ENCODE results near the gene SELENOP. TPM values are rescaled to one million over a fixed set of nuclear protein-coding genes. Genes with fewer than 3 reads are reported as not detected.
"Not testable (repeated sequence)": the region's sequence is repeated elsewhere in the genome, so short reads cannot be mapped to it uniquely, and the experiment has no call there.

The SELENOP gene
- total RNA-seq, 1 donor from 2014 or later, result 344 TPM

- TF ChIP-seq CTCF (IDR thresholded peaks at IDR 0.05), result no peak
- no peak for TF ChIP-seq POLR2AphosphoS5 (IDR thresholded peaks at IDR 0.05; ENCODE audit: insufficient read depth in 1 of 2, low read depth in 1 of 2)
- TF ChIP-seq POLR2A (IDR thresholded peaks at IDR 0.05), result no peak
- Histone ChIP-seq H3K4me1 (no peaks in the 10 kb centered on the region), H3K27ac (no peak overlapping the region), H3K36me3 (no peaks in the 10 kb centered on the region), H3K4me3 (no peak overlapping the region), H3K9me3 (no peaks in the 10 kb centered on the region), H3K27me3 (no peaks in the 10 kb centered on the region)
- DNase-seq (ENCODE audit: extremely low spot score in 2 of 2), result no peak
- intact Hi-C loops (cut with DNase I), result no loop called here
Observed at GRCh38 chr5:42819745-42820144, 8.1 kb upstream of the SELENOP start.

GRCh38 chr5:42816546-42816945 is 4.9 kb upstream of the SELENOP start:
- H3K27me3 ChIP-seq; DNase-seq (ENCODE audit: extremely low spot score in 2 of 2); H3K4me3 ChIP-seq; H3K9me3 ChIP-seq; intact Hi-C loops (cut with DNase I); H3K36me3 ChIP-seq; H3K27ac ChIP-seq: not testable (repeated sequence)
- H3K4me1 ChIP-seq, result peaks cover 15% of the 10 kb centered on the region

GRCh38 chr5:42813533-42813932 is 1.8 kb upstream of the SELENOP start:
- peaks cover 25% of the 10 kb centered on the region for H3K4me1 ChIP-seq
- intact Hi-C loops (cut with DNase I), result no loop called here
- H3K27ac ChIP-seq, result peak overlapping the region; percentile 87
- TF ChIP-seq POLR2AphosphoS5 (IDR thresholded peaks at IDR 0.05; ENCODE audit: insufficient read depth in 1 of 2, low read depth in 1 of 2), result no peak
- TF ChIP-seq CTCF (IDR thresholded peaks at IDR 0.05), result no peak
- TF ChIP-seq POLR2A (IDR thresholded peaks at IDR 0.05), result no peak
- no peaks in the 10 kb centered on the region for H3K27me3 ChIP-seq
- no peak overlapping the region for H3K4me3 ChIP-seq
- no peaks in the 10 kb centered on the region for H3K9me3 ChIP-seq
- DNase-seq (ENCODE audit: extremely low spot score in 2 of 2), result no peak
- H3K36me3 ChIP-seq, result no peaks in the 10 kb centered on the region

- H3K9me3 ChIP-seq, result no peaks in the 10 kb centered on the region
- H3K27ac ChIP-seq, result peak overlapping the region; percentile 87
- TF ChIP-seq CTCF (IDR thresholded peaks at IDR 0.05) (no peak), POLR2AphosphoS5 (IDR thresholded peaks at IDR 0.05; ENCODE audit: insufficient read depth in 1 of 2, low read depth in 1 of 2) (no peak), POLR2A (IDR thresholded peaks at IDR 0.05) (no peak)
- no peaks in the 10 kb centered on the region for H3K27me3 ChIP-seq
- DNase-seq (ENCODE audit: extremely low spot score in 2 of 2), result no peak
- H3K4me3 ChIP-seq, result peak overlapping the region in 1 of 2 donors; percentile 63
- intact Hi-C loops (cut with DNase I), result no loop called here
- peaks cover 35% of the 10 kb centered on the region for H3K4me1 ChIP-seq
- H3K36me3 ChIP-seq, result peaks cover 0 to 3% of the 10 kb centered on the region in 2 donors
Observed at GRCh38 chr5:42812620-42813019, 928 bp upstream of the SELENOP start.

GRCh38 chr5:42810834-42811590 is 680 bp downstream of the SELENOP start:
- Histone ChIP-seq H3K9me3 (no peaks in the 10 kb centered on the region), H3K4me1 (peaks cover 39% of the 10 kb centered on the region), H3K27ac (peak overlapping the region; percentile 87), H3K36me3 (peaks cover 0 to 18% of the 10 kb centered on the region in 2 donors), H3K4me3 (peak overlapping the region; percentile 55 to 63), H3K27me3 (no peaks in the 10 kb centered on the region)
- intact Hi-C loops (cut with DNase I), result no loop called here
- DNase-seq (ENCODE audit: extremely low spot score in 2 of 2), result no peak
- TF ChIP-seq POLR2AphosphoS5 (IDR thresholded peaks at IDR 0.05; ENCODE audit: insufficient read depth in 1 of 2, low read depth in 1 of 2), result no peak
- TF ChIP-seq POLR2A (IDR thresholded peaks at IDR 0.05), result no peak
- no peak for TF ChIP-seq CTCF (IDR thresholded peaks at IDR 0.05)
